Measurements from ENCODE around the gene MORF4L1. TPM values are rescaled to one million over a fixed set of nuclear protein-coding genes. Genes with fewer than 3 reads are reported as not detected.

Gene MORF4L1
- total RNA-seq, 2 experiments from 2014 or later, result 463 to 496 TPM

- intact Hi-C loops (cut with DNase I, micrococcal nuclease), result no loop called here
- DNase-seq (peak in 1 of 14 experiments; percentile 5), ATAC-seq (ENCODE audit: poor library complexity) (no peak)
- H3K9me3 Mint-ChIP-seq, result no peaks in the 10 kb centered on the region
- Histone ChIP-seq H3K9me3 (ENCODE audit: control insufficient read depth in 1 of 2, insufficient read depth in 1 of 2, low read length in 2 of 2) (peaks cover 0 to 12% of the 10 kb centered on the region in 2 experiments), H3K36me3 (ENCODE audit: insufficient read depth, low read length) (no peaks in the 10 kb centered on the region), H3K4me1 (ENCODE audit: insufficient read depth, low read length) (peaks cover 10% of the 10 kb centered on the region), H3K27me3 (ENCODE audit: control insufficient read depth in 1 of 2, insufficient read depth in 2 of 2, low read length in 2 of 2) (peaks cover 0 to 9% of the 10 kb centered on the region in 2 experiments), H3K27ac (ENCODE audit: low read depth in 1 of 2, low read length in 2 of 2) (no peak overlapping the region), H3K4me3 (ENCODE audit: low read length) (no peak overlapping the region)
- ChIA-PET POLR2A (interaction anchor here (1.2 kb wide), 1 partner anchor 42 kb away, joined by 4 read pairs; the partner anchor contains the start of gene MORF4L1), CTCF (no interaction called here)
- H3K4me3 Mint-ChIP-seq, result peak overlapping the region; percentile 73
- no peaks in the 10 kb centered on the region for H3K4me1 Mint-ChIP-seq (ENCODE audit: low read depth)
- H3K27me3 Mint-ChIP-seq, result peaks cover 27% of the 10 kb centered on the region
- no peaks in the 10 kb centered on the region for H3K36me3 Mint-ChIP-seq (ENCODE audit: low read depth)
- no peak overlapping the region for H3K27ac Mint-ChIP-seq
- TF ChIP-seq CTCF (IDR thresholded peaks at IDR 0.05), result no peak
Observed at GRCh38 chr15:78831229-78832207, 41.2 kb upstream of the MORF4L1 start.

GRCh38 chr15:78836333-78836732, 36.4 kb upstream of the MORF4L1 start:
- no peak overlapping the region for H3K4me3 Mint-ChIP-seq
- no peaks in the 10 kb centered on the region for H3K4me1 ChIP-seq (ENCODE audit: insufficient read depth, low read length)
- intact Hi-C loops (cut with DNase I, micrococcal nuclease), result no loop called here
- no peak overlapping the region for H3K27ac ChIP-seq (ENCODE audit: low read depth in 1 of 2, low read length in 2 of 2)
- H3K9me3 Mint-ChIP-seq, result no peaks in the 10 kb centered on the region
- POLR2A ChIA-PET, result no interaction called here
- TF ChIP-seq CTCF (IDR thresholded peaks at IDR 0.05), result no peak
- CTCF ChIA-PET, result no interaction called here
- peaks cover 32% of the 10 kb centered on the region for H3K27me3 Mint-ChIP-seq
- H3K4me3 ChIP-seq (ENCODE audit: low read length), result no peak overlapping the region
- peaks cover 0 to 5% of the 10 kb centered on the region in 2 experiments for H3K27me3 ChIP-seq (ENCODE audit: control insufficient read depth in 1 of 2, insufficient read depth in 2 of 2, low read length in 2 of 2)
- H3K27ac Mint-ChIP-seq, result no peak overlapping the region
- H3K36me3 Mint-ChIP-seq (ENCODE audit: low read depth), result no peaks in the 10 kb centered on the region
- ATAC-seq (ENCODE audit: poor library complexity), result no peak
- H3K4me1 Mint-ChIP-seq (ENCODE audit: low read depth), result no peaks in the 10 kb centered on the region
- no peaks in the 10 kb centered on the region for H3K36me3 ChIP-seq (ENCODE audit: insufficient read depth, low read length)
- H3K9me3 ChIP-seq (ENCODE audit: control insufficient read depth in 1 of 2, insufficient read depth in 1 of 2, low read length in 2 of 2), result peaks cover 0 to 5% of the 10 kb centered on the region in 2 experiments
- no peak for DNase-seq

GRCh38 chr15:78837131-78837530, 35.6 kb upstream of the MORF4L1 start:
- ATAC-seq (ENCODE audit: poor library complexity), result no peak

More at GRCh38 chr15:78837131-78837530, 35.6 kb upstream of the MORF4L1 start:
- Mint-ChIP-seq H3K9me3 (no peaks in the 10 kb centered on the region), H3K4me3 (no peak overlapping the region), H3K4me1 (ENCODE audit: low read depth) (no peaks in the 10 kb centered on the region), H3K27me3 (peaks cover 27% of the 10 kb centered on the region), H3K36me3 (ENCODE audit: low read depth) (no peaks in the 10 kb centered on the region), H3K27ac (no peak overlapping the region)
- H3K27me3 ChIP-seq (ENCODE audit: control insufficient read depth in 1 of 2, insufficient read depth in 2 of 2, low read length in 2 of 2), result peaks cover 0 to 5% of the 10 kb centered on the region in 2 experiments
- TF ChIP-seq CTCF (IDR thresholded peaks at IDR 0.05), result no peak
- CTCF ChIA-PET, result no interaction called here
- no peaks in the 10 kb centered on the region for H3K36me3 ChIP-seq (ENCODE audit: insufficient read depth, low read length)
- no peak overlapping the region for H3K27ac ChIP-seq (ENCODE audit: low read depth in 1 of 2, low read length in 2 of 2)
- H3K9me3 ChIP-seq (ENCODE audit: control insufficient read depth in 1 of 2, insufficient read depth in 1 of 2, low read length in 2 of 2), result no peaks in the 10 kb centered on the region
- H3K4me3 ChIP-seq (ENCODE audit: low read length), result no peak overlapping the region
- POLR2A ChIA-PET, result no interaction called here
- DNase-seq, result no peak
- intact Hi-C loops (cut with DNase I, micrococcal nuclease), result no loop called here
- H3K4me1 ChIP-seq (ENCODE audit: insufficient read depth, low read length), result no peaks in the 10 kb centered on the region
